GM18909 (cell line): ENCODE data around the gene P3H3.

Experiments
- ATAC-seq: cut with Tn5 transposase; IDR thresholded peaks from one replicate; pipeline ENCODE4 v1.9.1; 2021; ENCODE audit warnings: mild to moderate bottlenecking; ENCODE audit not compliant: unreplicated experiment, poor library complexity

The P3H3 gene, protein sequence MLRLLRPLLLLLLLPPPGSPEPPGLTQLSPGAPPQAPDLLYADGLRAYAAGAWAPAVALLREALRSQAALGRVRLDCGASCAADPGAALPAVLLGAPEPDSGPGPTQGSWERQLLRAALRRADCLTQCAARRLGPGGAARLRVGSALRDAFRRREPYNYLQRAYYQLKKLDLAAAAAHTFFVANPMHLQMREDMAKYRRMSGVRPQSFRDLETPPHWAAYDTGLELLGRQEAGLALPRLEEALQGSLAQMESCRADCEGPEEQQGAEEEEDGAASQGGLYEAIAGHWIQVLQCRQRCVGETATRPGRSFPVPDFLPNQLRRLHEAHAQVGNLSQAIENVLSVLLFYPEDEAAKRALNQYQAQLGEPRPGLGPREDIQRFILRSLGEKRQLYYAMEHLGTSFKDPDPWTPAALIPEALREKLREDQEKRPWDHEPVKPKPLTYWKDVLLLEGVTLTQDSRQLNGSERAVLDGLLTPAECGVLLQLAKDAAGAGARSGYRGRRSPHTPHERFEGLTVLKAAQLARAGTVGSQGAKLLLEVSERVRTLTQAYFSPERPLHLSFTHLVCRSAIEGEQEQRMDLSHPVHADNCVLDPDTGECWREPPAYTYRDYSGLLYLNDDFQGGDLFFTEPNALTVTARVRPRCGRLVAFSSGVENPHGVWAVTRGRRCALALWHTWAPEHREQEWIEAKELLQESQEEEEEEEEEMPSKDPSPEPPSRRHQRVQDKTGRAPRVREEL

DNA sequence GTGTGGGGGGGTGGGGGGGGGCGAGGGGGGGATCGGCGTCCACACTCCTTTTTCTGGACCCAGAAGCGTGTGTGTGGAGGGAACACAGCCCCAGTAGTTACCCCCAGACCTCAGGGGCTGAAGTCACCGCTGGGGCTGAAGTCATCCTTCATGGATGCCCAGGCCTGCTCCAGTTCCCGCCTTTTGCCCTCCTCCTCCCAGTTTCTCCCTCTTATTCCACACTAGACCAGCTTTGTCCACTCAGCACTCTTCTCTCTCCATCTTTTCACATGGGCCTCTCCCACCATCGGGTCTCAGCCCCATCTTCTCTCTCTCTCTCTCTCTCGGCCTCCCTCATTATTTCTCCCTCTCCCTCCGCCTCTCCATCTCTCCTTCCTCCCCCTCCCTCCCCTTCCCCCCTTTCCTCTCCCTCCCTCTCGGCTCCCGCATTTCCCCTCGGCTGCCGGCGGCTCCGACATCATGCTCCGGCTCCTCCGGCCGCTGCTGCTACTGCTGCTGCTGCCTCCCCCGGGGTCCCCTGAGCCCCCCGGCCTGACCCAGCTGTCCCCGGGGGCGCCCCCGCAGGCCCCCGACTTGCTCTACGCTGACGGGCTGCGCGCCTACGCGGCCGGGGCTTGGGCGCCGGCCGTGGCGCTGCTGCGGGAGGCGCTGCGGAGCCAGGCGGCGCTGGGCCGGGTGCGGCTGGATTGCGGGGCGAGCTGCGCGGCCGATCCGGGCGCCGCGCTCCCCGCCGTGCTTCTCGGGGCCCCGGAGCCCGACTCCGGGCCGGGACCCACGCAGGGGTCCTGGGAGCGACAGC is at the start of gene P3H3:
Gene P3H3, plus strand, starts transcription at position 426 of the 799 bp plus-strand sequence. Its CDS starts 34 bp downstream, at position 460.
- ATAC-seq = no peak

DNA sequence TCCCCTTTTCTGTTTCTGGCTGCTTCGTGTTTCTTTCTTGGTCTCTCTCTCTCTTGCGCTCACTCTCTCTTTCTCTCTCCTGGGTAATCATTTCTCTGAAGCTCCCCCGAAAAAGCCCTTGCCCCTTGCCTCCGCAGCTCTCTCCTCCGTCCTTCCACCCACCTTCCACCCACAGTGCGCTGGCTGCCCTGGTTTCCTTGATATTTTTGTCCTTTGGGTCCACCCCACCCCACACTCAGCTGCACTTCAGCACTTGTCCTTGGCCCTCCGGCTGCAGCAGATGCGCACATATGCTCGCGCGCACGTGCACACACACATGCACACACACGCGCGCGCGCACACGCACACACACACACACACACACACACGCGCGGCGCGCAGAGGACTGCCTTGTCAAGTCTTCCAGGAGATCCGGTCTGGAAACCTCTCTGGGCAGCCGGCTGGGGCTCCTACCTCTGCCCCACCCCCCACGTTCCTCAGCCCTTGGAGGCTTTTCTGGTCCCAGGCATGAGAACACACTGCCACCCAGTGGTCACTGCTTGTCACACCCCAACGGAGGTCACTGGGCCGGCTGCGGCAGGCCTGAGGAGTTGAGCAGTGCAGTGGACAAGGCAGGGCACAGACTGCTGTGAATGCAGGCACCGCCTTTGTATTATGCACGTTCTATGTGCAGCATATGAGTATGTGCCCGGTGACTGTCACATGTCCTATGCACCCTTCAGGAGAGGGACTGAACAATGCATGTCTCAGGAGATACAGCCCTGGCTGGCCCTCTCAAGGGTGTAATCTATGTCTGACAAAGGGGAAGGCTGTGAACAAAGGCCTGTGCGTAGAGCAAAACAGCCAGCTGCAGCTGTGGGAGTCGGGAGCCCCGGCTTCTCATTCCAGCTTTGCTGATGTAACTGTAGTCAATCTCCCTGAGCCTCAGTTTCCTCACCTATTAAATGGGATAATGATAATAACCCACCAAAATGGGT is 49.3 kb upstream of the P3H3 start:
- peak; percentile 69 for ATAC-seq

- ATAC-seq = no peak
Measured at GRCh38 chr12:6779708-6780432, 48.3 kb upstream of the P3H3 start.

DNA sequence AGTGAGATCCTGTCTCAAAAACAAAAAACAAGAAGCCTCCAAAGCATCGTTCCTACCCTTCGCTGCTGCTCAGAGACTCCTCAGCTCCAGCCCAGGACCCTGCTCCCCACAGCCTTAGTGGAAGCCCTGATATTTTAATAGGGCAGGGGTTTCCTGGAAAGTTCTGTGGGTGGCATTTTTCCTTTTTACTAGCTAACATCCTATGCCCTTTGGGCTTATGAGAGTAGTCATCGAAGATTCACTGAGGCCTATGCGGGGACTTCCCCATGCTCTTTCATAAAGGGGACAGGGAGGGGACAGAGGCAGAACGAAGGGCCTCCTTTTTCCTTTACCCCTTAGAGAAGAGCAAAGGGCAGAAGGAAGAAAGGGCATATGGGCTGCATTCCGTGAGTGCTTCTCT is 47.6 kb upstream of the P3H3 start:
- ATAC-seq = no peak

DNA sequence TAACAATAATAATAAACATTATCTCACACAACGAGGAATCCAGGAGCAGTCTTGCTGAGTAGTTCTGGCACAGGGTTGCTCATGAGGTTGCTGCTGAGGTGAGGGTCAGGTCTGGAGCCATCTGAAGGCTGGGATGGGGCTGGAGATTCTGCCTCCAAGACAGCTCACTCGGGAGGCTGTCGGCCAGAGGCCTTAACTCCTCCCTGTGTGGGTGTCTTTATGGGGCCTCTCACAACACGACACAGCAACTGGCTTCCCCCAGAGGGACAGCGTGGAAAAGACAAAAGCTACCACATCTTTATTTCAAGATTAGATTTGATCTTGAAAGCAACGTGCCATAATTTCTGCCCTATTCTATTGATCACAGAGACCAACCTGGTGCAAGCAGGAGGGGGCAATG is 46.1 kb upstream of the P3H3 start:
- ATAC-seq = no peak

DNA sequence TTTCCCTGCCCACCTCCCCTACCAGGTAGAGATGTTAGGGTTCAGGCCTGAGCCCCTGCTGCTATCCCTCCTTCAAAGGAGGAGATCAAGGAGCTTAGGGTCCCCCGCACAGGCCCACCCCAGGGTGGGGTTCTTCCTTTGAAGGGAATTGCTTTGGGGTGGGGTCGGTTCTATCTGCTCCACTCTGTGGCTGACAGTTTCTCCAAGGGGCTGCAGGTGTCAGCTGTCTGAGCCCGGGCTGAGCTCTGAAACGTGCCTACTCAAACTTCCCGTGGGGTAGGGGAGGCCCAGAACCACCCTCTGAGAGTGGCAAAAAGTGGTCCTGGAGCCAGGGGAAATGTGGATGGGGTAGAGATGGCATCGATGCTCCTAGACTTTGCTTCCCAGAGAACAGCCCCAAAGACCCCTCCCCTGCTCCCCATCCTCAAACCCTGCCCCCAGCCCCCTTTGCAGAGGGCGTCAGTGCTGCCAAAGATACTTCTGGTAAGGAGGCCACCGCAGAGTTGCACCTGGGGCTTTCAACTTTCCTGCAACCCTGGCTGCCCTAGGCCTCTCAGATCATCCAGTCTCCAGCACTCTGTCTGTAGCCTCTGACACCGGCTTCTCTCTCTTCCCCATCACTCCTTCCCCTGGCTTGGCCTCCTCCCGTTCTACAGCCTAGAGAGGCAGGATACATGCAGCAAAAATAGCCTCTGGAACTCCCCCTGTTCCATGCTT is 45.2 kb upstream of the P3H3 start:
- no peak for ATAC-seq

- no peak for ATAC-seq
Measured at GRCh38 chr12:6783828-6784227, 44.4 kb upstream of the P3H3 start.

DNA sequence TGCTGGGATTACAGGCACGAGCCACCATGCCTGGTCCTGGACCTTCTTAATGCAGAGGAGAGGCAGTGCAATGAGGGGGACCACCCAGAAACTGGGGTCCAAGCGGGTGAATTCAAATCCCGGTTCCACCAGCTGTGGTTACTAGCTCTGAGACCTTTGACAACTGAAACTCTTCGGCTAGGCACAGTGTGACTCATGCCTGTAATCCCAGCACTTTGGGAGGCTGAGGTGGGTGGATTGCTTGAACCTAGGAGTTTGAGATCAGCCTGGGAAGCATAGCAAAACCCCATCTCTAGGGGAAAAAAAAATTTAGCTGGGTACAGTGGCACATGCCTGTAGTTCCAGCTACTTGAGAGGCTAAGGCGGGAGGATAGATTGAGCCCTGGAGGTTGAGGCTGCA is 43.9 kb upstream of the P3H3 start:
- no peak for ATAC-seq

DNA sequence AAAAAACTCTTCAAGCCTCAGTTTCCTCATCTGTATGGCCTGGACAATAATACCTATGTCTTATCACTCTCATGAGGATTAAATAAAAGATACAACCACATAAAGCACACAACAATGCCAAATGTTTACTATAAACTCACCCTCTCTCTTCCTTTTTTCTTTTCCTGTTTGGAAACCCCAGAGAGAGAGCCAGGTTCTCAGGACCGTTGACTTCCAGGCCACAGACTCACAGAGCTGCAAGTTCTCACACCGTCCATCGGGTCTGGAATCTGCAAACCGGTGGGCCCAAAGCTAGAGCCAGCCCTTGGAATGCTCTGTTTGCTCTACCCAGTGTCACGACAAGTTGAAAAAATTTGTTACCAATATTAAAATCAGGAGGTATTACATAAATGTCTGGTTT is 43.4 kb upstream of the P3H3 start:
- no peak for ATAC-seq

GRCh38 chr12:6786416-6787094 is 41.7 kb upstream of the P3H3 start:
- no peak for ATAC-seq

- ATAC-seq = no peak
Measured at GRCh38 chr12:6787309-6787708, 40.9 kb upstream of the P3H3 start.

- no peak for ATAC-seq
Measured at GRCh38 chr12:6788972-6789924, 39.0 kb upstream of the P3H3 start, which contains the start of gene CD4. TSS of gene CD4 (plus strand) at chr12:6789528. CDS start at chr12:6800139, 10,611 bp downstream.

GRCh38 chr12:6790496-6791150 is 37.6 kb upstream of the P3H3 start:
- ATAC-seq = no peak

DNA sequence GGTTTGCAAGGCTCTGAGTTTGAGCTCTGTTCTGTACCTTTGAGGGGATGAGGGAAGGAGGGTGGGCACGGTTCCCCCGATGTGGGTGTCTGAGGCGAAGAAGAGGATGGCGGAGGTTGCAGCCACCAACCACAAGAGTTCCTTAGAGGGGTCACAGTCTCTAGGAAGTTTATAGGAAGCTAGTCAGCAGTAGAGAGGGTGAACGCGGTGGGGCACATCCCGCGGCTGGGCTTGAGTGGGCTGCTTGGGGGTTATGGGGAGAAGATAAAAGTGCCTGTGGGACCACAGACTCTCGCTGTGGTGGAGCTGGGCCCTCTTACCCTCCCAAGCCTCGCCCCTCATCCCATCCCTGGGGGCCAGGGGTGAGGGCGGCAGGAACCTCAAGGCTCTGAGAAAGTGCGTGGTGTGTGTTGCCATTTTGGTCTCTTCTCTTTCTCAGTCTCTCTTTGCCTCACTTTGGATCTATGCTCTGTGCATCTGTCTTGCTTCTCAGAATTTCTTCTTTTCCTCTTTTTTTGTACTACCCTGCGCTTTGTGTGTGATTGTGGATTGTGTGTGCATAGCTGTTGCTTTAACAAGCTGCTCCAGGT is 36.2 kb upstream of the P3H3 start:
- ATAC-seq = no peak

- ATAC-seq = no peak
Measured at GRCh38 chr12:6792522-6793201, 35.5 kb upstream of the P3H3 start.
